HG02642 (cell line): ENCODE data around the gene UBASH3A.

ENCODE experiments used
- ATAC-seq: cut with Tn5 transposase; IDR thresholded peaks from one replicate; pipeline ENCODE4 v1.9.1; 2021; ENCODE audit warnings: mild to moderate bottlenecking; ENCODE audit not compliant: unreplicated experiment, poor library complexity

Gene UBASH3A

GRCh38 chr21:42443876-42444744, 40.4 kb downstream of the UBASH3A start:
- ATAC-seq, result no peak

- ATAC-seq, result no peak
Observed at GRCh38 chr21:42444745-42445059, 41.0 kb downstream of the UBASH3A start.

- ATAC-seq, result no peak
Observed at GRCh38 chr21:42445311-42445710, 41.6 kb downstream of the UBASH3A start.

DNA sequence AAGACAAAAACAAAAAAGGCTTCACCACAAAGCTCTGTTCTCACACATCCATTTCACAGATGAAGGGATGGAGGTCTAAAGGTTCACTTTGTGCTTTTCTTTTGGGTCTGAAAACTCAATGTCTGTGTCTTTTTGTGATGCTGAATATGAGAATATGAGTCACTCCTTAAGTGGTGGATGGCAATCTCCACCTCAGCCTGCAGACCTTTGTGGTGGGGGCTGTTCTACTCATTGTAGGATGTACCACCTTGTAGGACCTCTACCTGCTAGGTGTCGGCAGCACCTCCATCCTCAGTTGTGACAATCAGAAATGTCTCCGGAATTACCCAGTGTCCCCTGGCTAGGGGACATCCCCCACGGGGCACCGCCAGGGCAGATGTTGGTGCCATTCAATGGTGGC, 42.8 kb downstream of the UBASH3A start:
- no peak for ATAC-seq

GRCh38 chr21:42447182-42447581, 43.5 kb downstream of the UBASH3A start:
- ATAC-seq, result no peak

GRCh38 chr21:42447732-42448131, 44.0 kb downstream of the UBASH3A start:
- ATAC-seq, result no peak

DNA sequence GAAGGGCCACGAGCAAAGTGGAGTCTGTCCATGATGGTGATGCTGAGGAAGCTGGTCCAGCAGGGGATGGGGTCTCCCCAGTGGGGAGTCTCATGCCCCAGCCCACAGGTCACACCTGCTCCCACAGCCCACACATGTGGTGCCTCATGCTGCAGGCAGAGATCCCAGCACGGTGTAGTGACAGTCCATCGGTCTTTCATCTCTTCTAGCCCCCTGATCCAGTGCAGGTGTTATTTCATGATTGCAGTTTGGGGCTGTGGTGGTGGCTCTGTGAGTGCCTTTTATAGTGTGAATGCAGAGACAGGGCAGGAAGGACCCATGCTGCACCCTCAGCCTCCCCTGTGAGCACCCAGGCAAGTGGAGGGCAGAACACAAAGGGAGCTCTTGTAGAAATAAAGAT, 45.0 kb downstream of the UBASH3A start:
- no peak for ATAC-seq

- ATAC-seq, result no peak
Observed at GRCh38 chr21:42451941-42452340, 48.2 kb downstream of the UBASH3A start.

DNA sequence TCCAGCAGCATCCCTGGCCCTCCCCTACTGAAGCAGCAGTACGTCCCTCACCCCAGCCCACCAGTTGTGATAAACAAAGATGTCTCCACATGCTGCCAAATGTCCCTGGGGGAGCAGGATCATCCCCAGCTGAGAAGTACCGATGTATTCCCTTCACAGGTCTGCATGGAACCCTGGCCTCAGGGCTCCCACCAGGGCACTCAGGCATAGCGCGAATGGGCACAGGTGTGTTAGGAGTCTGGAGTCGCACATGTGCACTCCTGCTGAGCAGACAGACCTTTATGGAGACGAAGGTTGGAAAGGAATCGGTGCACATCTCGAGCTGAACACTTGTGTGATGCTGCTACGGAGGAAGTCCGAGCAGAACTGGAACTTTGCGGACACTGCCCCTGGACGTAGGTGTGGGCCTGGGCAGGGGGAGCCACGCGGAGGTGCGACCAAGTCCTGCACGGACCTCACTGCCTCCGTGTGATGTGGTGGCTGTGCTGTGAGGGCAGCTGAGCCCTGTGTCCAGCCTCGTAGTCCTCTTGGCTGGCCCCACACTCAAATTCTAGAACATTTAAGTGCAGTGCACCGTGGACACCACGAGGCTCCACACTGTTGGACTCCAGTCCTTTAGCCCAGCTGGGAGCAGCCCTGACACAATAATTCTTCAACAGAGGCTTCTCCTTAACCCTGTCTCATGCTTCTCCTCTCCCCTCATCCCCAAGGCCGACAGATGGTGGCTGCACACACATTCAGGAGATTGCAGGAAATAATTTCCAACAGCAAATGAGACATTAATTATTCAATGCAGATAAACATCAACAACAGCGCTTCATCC, 48.9 kb downstream of the UBASH3A start:
- ATAC-seq, result no peak

DNA sequence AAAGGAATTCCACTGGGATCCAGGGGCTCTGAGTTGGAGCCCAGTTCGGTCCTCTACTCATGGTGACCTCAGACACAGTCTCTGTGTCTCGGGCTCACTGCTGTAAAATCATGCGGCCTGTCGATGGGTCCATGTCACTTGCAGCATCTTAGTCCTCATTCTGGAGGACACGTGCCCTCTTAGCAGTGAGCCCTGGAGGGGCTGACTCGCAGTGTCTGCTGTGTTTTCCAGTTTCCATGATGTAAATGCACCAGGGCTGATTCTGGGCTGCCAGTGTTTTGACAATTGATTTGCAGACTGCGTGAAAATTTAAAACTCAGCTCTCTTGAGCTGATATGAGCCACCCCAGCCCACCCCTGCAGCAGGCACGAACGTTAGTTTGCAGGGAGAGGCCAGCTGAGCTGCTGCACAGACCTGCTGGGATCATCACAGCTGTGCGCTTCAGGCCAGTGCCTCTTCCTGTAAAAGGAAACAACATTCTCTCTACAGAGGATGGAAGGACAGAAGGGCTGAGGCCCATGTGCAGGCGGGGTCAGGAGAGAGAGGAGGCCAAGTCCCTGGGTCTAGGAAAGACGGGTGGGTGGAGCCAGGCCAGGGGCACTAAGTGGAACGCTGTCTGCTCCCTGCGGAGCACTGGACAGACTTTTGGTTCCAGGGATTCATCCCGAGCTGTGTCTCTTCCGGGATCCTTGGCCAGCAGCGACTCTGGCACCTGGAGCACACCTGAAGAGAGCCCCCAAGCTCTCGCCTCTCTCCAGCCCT, 49.7 kb downstream of the UBASH3A start:
- ATAC-seq, result no peak

- ATAC-seq, result no peak
Observed at GRCh38 chr21:42453986-42454570, 50.4 kb downstream of the UBASH3A start.

- no peak for ATAC-seq
Observed at GRCh38 chr21:42454786-42455185, 51.1 kb downstream of the UBASH3A start.

DNA sequence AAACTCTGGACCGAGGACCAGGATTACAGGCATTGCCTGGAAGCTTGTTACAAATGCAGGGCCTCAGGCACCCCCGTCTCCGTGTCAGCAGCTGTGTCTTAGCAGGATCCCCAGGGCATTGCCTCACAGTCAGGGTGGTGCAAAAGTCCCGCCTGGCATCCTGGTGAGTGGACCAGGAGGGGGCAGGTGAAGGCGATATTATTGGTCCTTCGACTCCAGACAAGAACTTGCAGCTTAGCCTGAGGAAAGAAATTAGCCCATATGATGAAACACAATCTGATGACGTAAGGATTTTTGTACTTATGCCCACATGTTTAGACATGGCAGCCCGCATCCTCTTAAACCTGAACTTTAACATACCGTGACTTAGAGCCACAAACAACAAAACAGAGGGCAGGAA, 51.5 kb downstream of the UBASH3A start:
- no peak for ATAC-seq

- ATAC-seq, result no peak
Observed at GRCh38 chr21:42455754-42456440, 52.2 kb downstream of the UBASH3A start.

GRCh38 chr21:42456457-42456856, 52.8 kb downstream of the UBASH3A start:
- no peak for ATAC-seq

DNA sequence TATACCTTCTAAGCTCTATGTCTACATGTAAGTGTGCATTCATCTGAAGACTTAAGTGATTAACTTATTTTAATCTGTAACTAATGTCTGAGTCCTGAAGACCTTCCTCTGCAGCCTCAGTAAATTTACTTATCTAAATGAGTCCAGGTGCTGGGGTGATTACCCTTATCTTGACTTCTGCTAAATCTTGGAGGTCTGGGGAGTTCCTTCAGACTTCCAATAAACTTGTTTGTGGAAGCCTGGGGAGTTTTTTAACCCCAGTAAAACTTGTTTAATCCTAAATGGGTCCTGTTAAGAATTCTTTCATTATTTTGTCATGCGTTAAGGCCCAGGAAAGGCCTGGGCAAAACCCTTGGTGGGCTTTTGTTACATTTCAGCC, 55.4 kb downstream of the UBASH3A start:
- no peak for ATAC-seq

DNA sequence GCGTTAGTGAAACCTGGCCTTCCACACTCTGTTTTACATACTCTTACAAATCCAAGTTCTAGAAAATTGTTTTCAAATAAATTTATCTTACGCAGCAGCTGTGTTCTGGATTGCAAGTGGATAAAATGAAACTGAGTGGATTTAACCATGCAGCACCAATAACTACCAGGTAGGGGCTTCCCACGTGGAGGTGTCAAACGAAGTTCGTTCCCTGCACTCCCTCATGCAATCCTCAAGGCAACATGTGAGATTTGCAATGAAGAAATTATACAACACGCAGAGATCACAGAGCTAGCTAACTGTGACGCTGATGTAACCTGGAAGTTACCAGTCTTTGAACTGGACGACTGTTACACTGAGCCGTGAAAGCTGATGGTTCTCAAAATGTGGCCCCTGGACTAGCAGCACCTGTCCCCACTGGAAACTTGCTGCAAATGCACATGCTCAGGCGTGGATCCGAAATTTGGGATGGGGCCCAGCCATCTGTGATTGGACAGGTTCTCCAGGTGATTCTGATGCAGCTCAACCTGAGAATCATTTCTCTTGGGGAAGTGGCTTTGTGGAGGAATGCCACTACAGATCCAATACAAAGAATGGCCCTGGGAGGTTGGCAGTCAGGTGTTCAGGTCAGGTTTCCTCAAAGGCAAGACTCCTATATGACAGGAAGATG, 56.0 kb downstream of the UBASH3A start:
- no peak for ATAC-seq

DNA sequence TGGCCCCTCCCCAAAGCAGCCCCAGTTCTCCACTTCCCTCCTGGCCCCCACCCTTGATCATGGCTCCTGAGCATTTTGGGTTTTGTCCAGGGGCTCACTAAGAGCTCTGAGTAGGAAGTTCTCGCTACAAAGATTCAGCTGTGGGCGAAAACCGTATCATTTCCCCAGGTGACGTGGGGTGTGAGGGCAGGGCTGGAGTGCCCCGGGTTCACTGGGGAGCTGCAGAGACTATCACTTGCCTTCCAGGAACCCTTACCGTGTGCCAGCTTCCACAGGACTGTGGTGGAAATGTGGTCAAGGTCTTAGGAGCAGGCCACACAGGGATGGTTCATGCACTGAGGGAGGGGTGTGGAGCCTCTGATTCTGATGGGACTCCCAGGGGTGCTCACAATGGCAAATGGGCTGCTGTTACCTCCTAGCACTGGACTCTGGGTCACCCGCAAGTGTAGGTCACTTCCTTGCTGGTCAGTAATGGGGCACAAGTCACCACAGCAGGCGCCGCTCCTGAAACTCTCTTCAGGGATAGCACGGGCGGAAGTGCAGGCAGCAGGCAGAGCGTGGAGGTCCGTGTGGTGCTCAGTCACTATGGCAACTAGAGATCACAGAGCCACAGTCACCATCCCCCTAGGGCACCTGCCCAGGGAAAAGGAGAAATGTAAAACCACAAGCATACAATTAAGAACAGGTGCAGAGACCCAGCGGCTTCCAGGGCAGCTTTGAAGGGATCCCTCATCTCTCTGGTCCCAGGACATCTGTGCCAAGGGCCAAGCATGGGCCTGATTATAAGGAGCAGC, 56.9 kb downstream of the UBASH3A start:
- ATAC-seq, result peak; percentile 51

DNA sequence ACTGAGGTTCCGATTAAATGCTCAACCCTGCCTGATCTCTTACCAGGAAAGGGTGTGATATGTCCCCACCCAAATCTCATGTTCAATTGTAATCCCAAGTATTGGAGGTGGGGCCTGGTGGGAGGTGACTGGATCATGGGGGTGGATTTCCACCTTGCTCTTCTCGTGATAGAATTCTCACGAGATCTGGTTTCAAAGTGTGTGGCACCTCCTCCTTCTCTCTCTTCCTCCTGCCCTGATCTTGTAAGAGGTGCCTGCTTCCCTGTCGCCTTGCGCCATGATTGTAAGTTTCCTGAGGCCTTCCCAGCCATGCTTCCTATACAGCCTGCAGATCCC, 57.5 kb downstream of the UBASH3A start:
- ATAC-seq, result peak; percentile 3
